GM12892 (cell line): ENCODE results near the gene NPNT.

Source experiments
- DNase-seq: peaks from one replicate; pipeline ENCODE4 v3.0.0; 2011; ENCODE audit not compliant: insufficient read length
- FAIRE-seq: peaks from 2 replicates; lab custom pipeline; 2011; peaks lifted over from hg19 to GRCh38; lab: Jason Lieb, UNC
- POLR2A ChIP-seq: IDR thresholded peaks from 2 replicates; pipeline ENCODE4 v1.6.1; 2011; ENCODE audit warnings: low read depth, low read length, control low read depth
- POLR2AphosphoS5 ChIP-seq: IDR thresholded peaks from 2 replicates; pipeline ENCODE4 v1.6.1; 2011; ENCODE audit warnings: low read depth, low read length, control low read depth
- TAF1 ChIP-seq: IDR thresholded peaks from 2 replicates; pipeline ENCODE4 v1.6.1; 2011; ENCODE audit warnings: low read depth, mild to moderate bottlenecking, control low read depth, low read length, borderline replicate concordance

The NPNT gene

GRCh38 chr4:105895583-105896460 lies 551 bp downstream of the NPNT start:
- no peak for TF ChIP-seq POLR2A
- TF ChIP-seq POLR2AphosphoS5, result no peak
- no peak for TF ChIP-seq TAF1
- peak; percentile 29 for DNase-seq
- FAIRE-seq, result peak; percentile 88

GRCh38 chr4:105896461-105896942 lies 1.2 kb downstream of the NPNT start:
- TF ChIP-seq POLR2A (no peak), TAF1 (no peak), POLR2AphosphoS5 (no peak)
- peak; percentile 13 for DNase-seq
- no peak for FAIRE-seq

GRCh38 chr4:105896984-105897775 lies 1.9 kb downstream of the NPNT start:
- no peak for DNase-seq
- peak; percentile 57 for FAIRE-seq

GRCh38 chr4:105900541-105900940 lies 5.3 kb downstream of the NPNT start:
- no peak for FAIRE-seq
- TF ChIP-seq POLR2AphosphoS5, result no peak
- no peak for TF ChIP-seq TAF1
- no peak for TF ChIP-seq POLR2A
- DNase-seq, result no peak

More at GRCh38 chr4:105896984-105897775, 1.9 kb downstream of the NPNT start:
- TF ChIP-seq POLR2AphosphoS5 (no peak), POLR2A (no peak), TAF1 (no peak)

- TF ChIP-seq POLR2AphosphoS5 (no peak), TAF1 (no peak), POLR2A (no peak)
- DNase-seq (no peak), FAIRE-seq (no peak)
Measured at GRCh38 chr4:105902550-105903262, 7.4 kb downstream of the NPNT start.

- DNase-seq, result no peak
- TF ChIP-seq POLR2A, result no peak
- no peak for TF ChIP-seq POLR2AphosphoS5
- TF ChIP-seq TAF1, result no peak
- no peak for FAIRE-seq
Measured at GRCh38 chr4:105909787-105910281, 14.6 kb downstream of the NPNT start.

GRCh38 chr4:105911426-105911825 lies 16.2 kb downstream of the NPNT start:
- TF ChIP-seq POLR2A (no peak), TAF1 (no peak), POLR2AphosphoS5 (no peak)
- FAIRE-seq (no peak), DNase-seq (no peak)

GRCh38 chr4:105912633-105913032 lies 17.4 kb downstream of the NPNT start:
- FAIRE-seq, result no peak
- DNase-seq, result no peak
- TF ChIP-seq POLR2AphosphoS5 (no peak), POLR2A (no peak), TAF1 (no peak)

GRCh38 chr4:105917171-105917685 lies 22.0 kb downstream of the NPNT start:
- DNase-seq, result no peak
- FAIRE-seq, result no peak
- TF ChIP-seq TAF1 (no peak), POLR2A (no peak), POLR2AphosphoS5 (no peak)

GRCh38 chr4:105921301-105921700 lies 26.0 kb downstream of the NPNT start:
- DNase-seq, result no peak
- FAIRE-seq, result no peak
- no peak for TF ChIP-seq POLR2AphosphoS5
- TF ChIP-seq POLR2A, result no peak
- no peak for TF ChIP-seq TAF1
